H1 (cell line): ENCODE data around the gene DRAXIN. TPM values are rescaled to one million over a fixed set of nuclear protein-coding genes. Genes with fewer than 3 reads are reported as not detected.

Experiments
- CTCF ChIA-PET: fragments of 300-600 bp; sonication (Branson Sonifier 250); formaldehyde crosslinking; loops from one replicate; lab custom pipeline; 2021; ENCODE audit not compliant: partially characterized antibody; lab: Charles Lee
- POLR2A ChIA-PET: fragments of 300-600 bp; sonication (Branson Sonifier 250); formaldehyde crosslinking; loops from one replicate; lab custom pipeline; 2021; ENCODE audit warnings: inconsistent platforms; ENCODE audit not compliant: partially characterized antibody; lab: Charles Lee
- DNase-seq, 2 experiments: peaks; one replicate each; pipeline versions ENCODE4 v3.0.0 to v3.0.0-alpha.2; 2010 to 2022; ENCODE audit warnings: low spot score in 2 of 2, low read depth in 1 of 2, mixed read lengths in 1 of 2
- FAIRE-seq: peaks from 2 replicates; lab custom pipeline; 2011; peaks lifted over from hg19 to GRCh38; lab: Jason Lieb, UNC
- H2AFZ ChIP-seq: 2 replicates; pipeline ENCODE4 v1.8.1; 2012; ENCODE audit warnings: low read length, inconsistent platforms
- H2AK5ac ChIP-seq: 2 replicates; pipeline ENCODE4 v1.6.1; 2013; ENCODE audit warnings: low read depth, low read length
- H2BK120ac ChIP-seq: replicated peaks from 2 replicates; pipeline ENCODE3; 2013; ENCODE audit warnings: low read depth, low read length, inconsistent platforms
- H2BK12ac ChIP-seq: 2 replicates; pipeline ENCODE4 v1.6.1; 2013; ENCODE audit warnings: low read depth, low read length
- H2BK15ac ChIP-seq: 2 replicates; pipeline ENCODE4 v1.6.1; 2013; ENCODE audit warnings: low read length
- H2BK20ac ChIP-seq: 2 replicates; pipeline ENCODE4 v1.6.1; 2013; ENCODE audit warnings: low read length
- H2BK5ac ChIP-seq: 2 replicates; pipeline ENCODE4 v1.6.1; 2013; ENCODE audit warnings: low read depth, low read length
- H3K14ac ChIP-seq: 2 replicates; pipeline ENCODE4 v1.6.1; 2013; ENCODE audit warnings: inconsistent platforms; ENCODE audit not compliant: insufficient read length
- H3K18ac ChIP-seq: 2 replicates; pipeline ENCODE4 v1.6.1; 2013; ENCODE audit warnings: low read length; ENCODE audit errors: extremely low read depth
- H3K23ac ChIP-seq: 2 replicates; pipeline ENCODE4 v1.6.1; 2013; ENCODE audit warnings: inconsistent platforms; ENCODE audit not compliant: insufficient read length
- H3K23me2 ChIP-seq: 2 replicates; pipeline ENCODE4 v1.6.1; 2013; ENCODE audit warnings: low read depth, low read length
- H3K27ac ChIP-seq: 2 replicates; pipeline ENCODE4 v1.6.1; 2011; ENCODE audit warnings: low read depth, low read length, inconsistent platforms
- H3K27me3 ChIP-seq, 4 experiments: replicated peaks in 1 of 4; 1 replicate in 1 of 4; 2 replicates in 3 of 4; pipeline versions ENCODE4 v1.6.1 to v1.8.1; 2011 to 2013; ENCODE audit warnings: low read length in 3 of 4, mild to moderate bottlenecking in 3 of 4, inconsistent platforms in 2 of 4, mixed read lengths in 2 of 4, moderate library complexity in 1 of 4; ENCODE audit not compliant: control insufficient read depth in 3 of 4, insufficient read depth in 3 of 4; ENCODE audit errors: extremely low read depth in 1 of 4
- H3K36me3 ChIP-seq, 4 experiments: 2 replicates each; pipeline versions ENCODE4 v1.6.1 to v1.8.1; 2011 to 2013; ENCODE audit warnings: mild to moderate bottlenecking in 4 of 4, low read length in 3 of 4, moderate library complexity in 2 of 4, control low read depth in 1 of 4, inconsistent platforms in 1 of 4; ENCODE audit not compliant: insufficient read depth in 4 of 4, control insufficient read depth in 2 of 4
- H3K4ac ChIP-seq: replicated peaks from 2 replicates; pipeline ENCODE3; 2013; ENCODE audit warnings: low read length, low read depth, mixed read lengths, inconsistent platforms; ENCODE audit not compliant: insufficient read length
- H3K4me1 ChIP-seq, 4 experiments: replicated peaks in 1 of 4; 1 replicate in 1 of 4; 2 replicates in 3 of 4; pipeline versions ENCODE4 v1.6.1 to v1.8.1; 2011 to 2013; ENCODE audit warnings: low read length in 3 of 4, inconsistent platforms in 2 of 4, mixed read lengths in 1 of 4; ENCODE audit not compliant: insufficient read depth in 4 of 4, control insufficient read depth in 3 of 4
- H3K4me2 ChIP-seq, 2 experiments: 2 replicates each; pipeline versions ENCODE4 v1.6.1 to v1.8.1; 2011 to 2013; ENCODE audit warnings: low read depth in 2 of 2, low read length in 2 of 2, control low read depth in 1 of 2, inconsistent platforms in 1 of 2, mild to moderate bottlenecking in 1 of 2; ENCODE audit not compliant: insufficient read depth in 1 of 2
- H3K4me3 ChIP-seq, 4 experiments: fragments of 200-600, 300-600 bp in 1 of 4; sonication (generic), shearing (Covaris generic), sonication (Bioruptor Twin) in 1 of 4; 2 replicates each; pipeline versions ENCODE4 v1.5.1 to v1.8.1; 2011 to 2016; ENCODE audit warnings: low read length in 4 of 4, low read depth in 3 of 4, control low read depth in 2 of 4, inconsistent platforms in 2 of 4, mild to moderate bottlenecking in 2 of 4, mixed read lengths in 1 of 4, moderate library complexity in 1 of 4; ENCODE audit not compliant: insufficient read depth in 2 of 4; ENCODE audit errors: extremely low read depth in 1 of 4
- H3K56ac ChIP-seq: replicated peaks from 2 replicates; pipeline ENCODE3; 2013; ENCODE audit warnings: low read depth, mild to moderate bottlenecking, mixed read lengths, low read length, inconsistent platforms; ENCODE audit not compliant: insufficient read length
- H3K79me1 ChIP-seq: 2 replicates; pipeline ENCODE4 v1.6.1; 2013; ENCODE audit warnings: low read depth, low read length, control low read depth
- H3K79me2 ChIP-seq, 2 experiments: 2 replicates each; pipeline versions ENCODE4 v1.6.1 to v1.8.1; 2012 to 2013; ENCODE audit warnings: low read length in 2 of 2, mild to moderate bottlenecking in 2 of 2, inconsistent platforms in 1 of 2; ENCODE audit not compliant: insufficient read depth in 2 of 2, control insufficient read depth in 1 of 2
- H3K9ac ChIP-seq, 4 experiments: replicated peaks in 1 of 4; 1 replicate in 1 of 4; 2 replicates in 3 of 4; pipeline versions ENCODE4 v1.6.1 to v1.8.1; 2011 to 2013; ENCODE audit warnings: low read depth in 3 of 4, low read length in 3 of 4, control low read depth in 2 of 4, mild to moderate bottlenecking in 2 of 4, moderate library complexity in 2 of 4, inconsistent platforms in 1 of 4; ENCODE audit errors: extremely low read depth in 1 of 4
- H3K9me3 ChIP-seq, 2 experiments: 2 replicates each; pipeline versions ENCODE4 v1.6.1 to v1.8.1; 2012 to 2013; ENCODE audit warnings: mild to moderate bottlenecking in 2 of 2, moderate library complexity in 2 of 2, control low read depth in 1 of 2, inconsistent platforms in 1 of 2, low read depth in 1 of 2, low read length in 1 of 2, mixed read lengths in 1 of 2; ENCODE audit not compliant: insufficient read depth in 2 of 2
- H4K20me1 ChIP-seq, 2 experiments: replicated peaks in 1 of 2; 2 replicates each; pipeline versions ENCODE3 to v1.8.1; 2011 to 2013; ENCODE audit warnings: inconsistent platforms in 2 of 2, low read length in 2 of 2, mild to moderate bottlenecking in 1 of 2; ENCODE audit not compliant: insufficient read depth in 2 of 2, control insufficient read depth in 1 of 2
- H4K5ac ChIP-seq: 2 replicates; pipeline ENCODE4 v1.6.1; 2013; ENCODE audit warnings: low read length, low read depth, mixed read lengths, inconsistent platforms; ENCODE audit not compliant: insufficient read length
- H4K8ac ChIP-seq: 2 replicates; pipeline ENCODE4 v1.8.0; 2013; ENCODE audit warnings: mild to moderate bottlenecking, moderate library complexity, low read length, inconsistent platforms; ENCODE audit not compliant: insufficient read depth; ENCODE audit errors: extremely low read depth
- H4K91ac ChIP-seq: replicated peaks from 2 replicates; pipeline ENCODE3; 2013; ENCODE audit warnings: low read length, mixed read lengths, inconsistent platforms; ENCODE audit not compliant: insufficient read length
- ASH2L ChIP-seq: fragments of 200-600, 300-600 bp; sonication (generic); IDR thresholded peaks from one replicate; pipeline ENCODE4 v1.7.1; 2017; ENCODE audit warnings: low read length
- RNF2 ChIP-seq: fragments of 200-900, 300-1000 bp; sonication (generic); IDR thresholded peaks from 2 replicates; pipeline ENCODE4 v1.7.1; 2016; ENCODE audit warnings: borderline replicate concordance, low read depth, mild to moderate bottlenecking, antibody characterized with exemption, low read length; ENCODE audit not compliant: poor library complexity, severe bottlenecking; ENCODE audit errors: missing control alignments
- SP1 ChIP-seq: IDR thresholded peaks from 2 replicates; pipeline ENCODE4 v1.6.1; 2011; ENCODE audit warnings: low read depth, low read length
- WGBS, 2 experiments: shearing (Covaris generic) in 1 of 2; methylation state at CpG; one replicate each; pipeline versions ENCODE4 v1.1.6 to v1.1.7; 2013 to 2015; ENCODE audit warnings: low lambda C conversion rate in 2 of 2, mixed read lengths in 2 of 2, inconsistent platforms in 1 of 2, low coverage in 1 of 2, missing lambda C conversion rate in 1 of 2; ENCODE audit not compliant: insufficient replicate concordance in 2 of 2, insufficient coverage in 1 of 2, insufficient read length in 1 of 2; ENCODE audit errors: extremely low coverage in 1 of 2, missing lambda C conversion rate in 1 of 2; 5-methylcytosine and 5-hydroxymethylcytosine counted together
- polyA plus RNA-seq, 7 experiments: library from polyadenylated mRNA; depleted of rRNA in 3 of 7; stranded (reverse) in 5 of 7; unstranded in 2 of 7; fragments of >200 nt in 5 of 7; fragments of 200-250 nt in 2 of 7; gene quantifications; 1 replicate in 5 of 7; 2 replicates in 1 of 7; 4 replicates in 1 of 7; pipeline versions ENCODE4 v1.2.1 to v1.2.3, GENCODE V29; 2011 to 2013; ENCODE audit warnings: missing spikeins in 2 of 7, mixed read lengths in 2 of 7
- total RNA-seq: library from RNA; stranded (reverse); fragmentation: NEBNext Ultra II Directional; extraction: Animal tissue kit (Norgen Biotek cat#: 25700); gene quantifications from 2 replicates; pipeline ENCODE4 v1.2.1, GENCODE V29; 2021

Gene DRAXIN
- total and polyA plus RNA-seq, 2 of the 8 experiments (the other 6 are each of a cell fraction or from before 2014, with no cell fraction given), result 4.6 to 17.6 TPM

GRCh38 chr1:11727119-11727518, 35.6 kb downstream of the DRAXIN start:
- Histone ChIP-seq H3K4me3 (no peak overlapping the region), H3K4me1 (peaks cover 4 to 35% (median 30%) of the 10 kb centered on the region in 4 experiments), H3K23ac (no peak overlapping the region), H2BK120ac (no peak overlapping the region), H2AFZ (no peak overlapping the region), H3K23me2 (peaks cover 4% of the 10 kb centered on the region; the same call in 1 of the 2 replicates), H3K18ac (no peak overlapping the region), H3K4me2 (no peak overlapping the region), H2BK15ac (peak overlapping the region; percentile 84; the same call in 1 of the 2 replicates), H2BK20ac (0 out of 2 replicates have a peak overlapping the region, but pooled peaks have one; percentile 3), H3K27me3 (no peaks in the 10 kb centered on the region), H3K56ac (no peak overlapping the region), H3K4ac (no peak overlapping the region), H4K5ac (no peak overlapping the region), H3K9ac (peak overlapping the region in 1 of 4 experiments; percentile 28; a peak in 1 of 7 replicates), H4K20me1 (peaks cover 0 to 1% of the 10 kb centered on the region in 2 experiments), H3K27ac (no peak overlapping the region), H3K9me3 (no peaks in the 10 kb centered on the region), H3K79me2 (no peaks in the 10 kb centered on the region), H4K8ac (no peak overlapping the region), H3K14ac (no peak overlapping the region), H3K79me1 (no peaks in the 10 kb centered on the region), H2BK12ac (no peak overlapping the region), H4K91ac (no peak overlapping the region), H3K36me3 (no peaks in the 10 kb centered on the region), H2BK5ac (peak overlapping the region; percentile 52), H2AK5ac (no peak overlapping the region)
- no peak for FAIRE-seq
- ChIA-PET POLR2A (interaction anchor here (0.8 to 2.3 kb wide), 6 partner anchors 9 to 62 kb away, joined by 3 to 13 read pairs (median 4); partner anchors contain the start of gene AGTRAP), CTCF (interaction anchor here (0.8 to 4.2 kb wide), 8 partner anchors 12 to 77 kb away, joined by 3 to 13 read pairs (median 6); partner anchors contain the start of genes C1orf167 and FBXO6)
- 92% methylated on average over 4 of the region's 4 CpGs; no CpG with 5 or more reads in 1 of the 2 experiments for WGBS, 2 experiments
- no peak for TF ChIP-seq ASH2L
- no peak for TF ChIP-seq RNF2
- TF ChIP-seq SP1, result no peak
- DNase-seq, result no peak
